Left ventricle myocardium inferior (tissue), 1 donor: Measurements from ENCODE around the gene RNF214. TPM values are rescaled to one million over a fixed set of nuclear protein-coding genes. Genes with fewer than 3 reads are reported as not detected.

Experiments
- DNase-seq: peaks from one replicate; pipeline ENCODE4 v3.0.0-alpha.2; 2020
- H3K27ac ChIP-seq: fragments of 200-600 bp; replicated peaks from 2 replicates; pipeline ENCODE4 v1.8.0; 2021
- H3K27me3 ChIP-seq: fragments of 200-600 bp; 2 replicates; pipeline ENCODE4 v1.8.0; 2021; ENCODE audit warnings: low read depth
- H3K36me3 ChIP-seq: fragments of 200-600 bp; 2 replicates; pipeline ENCODE4 v1.8.0; 2021
- H3K4me1 ChIP-seq: fragments of 200-600 bp; 2 replicates; pipeline ENCODE4 v1.8.0; 2021
- H3K4me3 ChIP-seq: fragments of 200-600 bp; 2 replicates; pipeline ENCODE4 v1.8.0; 2021; ENCODE audit warnings: mild to moderate bottlenecking, moderate library complexity
- H3K9me3 ChIP-seq: fragments of 200-600 bp; replicated peaks from 2 replicates; pipeline ENCODE4 v1.8.0; 2021
- intact Hi-C: fragments of 100-400 bp; cut with micrococcal nuclease; formaldehyde crosslinking; loops from one replicate; pipeline ENCODE4 v1.11.0; 2022
- total RNA-seq: library from RNA; stranded (reverse); fragmentation: NEBNext Ultra II Directional; extraction: Animal tissue kit (Norgen Biotek cat#: 25700); gene quantifications from one replicate; pipeline ENCODE4 v1.2.1, GENCODE V29; 2021
- TF ChIP-seq, protein P1 (sequence below): fragments of 200-600 bp; IDR thresholded peaks from 2 replicates; pipeline ENCODE4 v1.8.0; 2021; ENCODE audit warnings: antibody characterized with exemption, mild to moderate bottlenecking, borderline replicate concordance
- donor health status: DM: no; HTN: yes; CAD: no; lungs with severe emphysema.

Gene RNF214
- total RNA-seq, 1 donor from 2014 or later = 21.1 TPM

DNA sequence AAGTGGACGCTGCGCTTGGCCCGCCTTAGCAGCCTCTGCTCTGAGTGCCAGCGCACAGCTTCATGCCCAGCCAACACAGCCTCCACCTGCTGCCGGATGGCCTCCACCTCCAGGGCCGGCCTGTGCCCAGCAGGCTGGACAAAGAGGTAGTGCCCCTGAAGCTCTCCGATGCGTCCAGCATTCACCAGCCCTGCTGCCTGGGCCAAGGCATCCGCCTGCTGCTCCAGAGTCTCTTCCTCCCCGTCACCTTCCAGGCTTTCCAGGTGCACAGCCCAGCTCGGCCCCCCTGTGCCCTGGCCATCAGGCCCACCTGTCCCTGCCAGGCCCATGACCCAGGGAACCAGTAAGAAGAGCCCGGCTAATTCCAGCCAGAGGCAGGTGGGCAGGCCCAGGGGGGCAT is 3.1 kb upstream of the RNF214 start:
- DNase-seq = no peak
- H3K36me3 ChIP-seq = peaks cover 47% of the 10 kb centered on the region
- TF ChIP-seq, protein P1, sequence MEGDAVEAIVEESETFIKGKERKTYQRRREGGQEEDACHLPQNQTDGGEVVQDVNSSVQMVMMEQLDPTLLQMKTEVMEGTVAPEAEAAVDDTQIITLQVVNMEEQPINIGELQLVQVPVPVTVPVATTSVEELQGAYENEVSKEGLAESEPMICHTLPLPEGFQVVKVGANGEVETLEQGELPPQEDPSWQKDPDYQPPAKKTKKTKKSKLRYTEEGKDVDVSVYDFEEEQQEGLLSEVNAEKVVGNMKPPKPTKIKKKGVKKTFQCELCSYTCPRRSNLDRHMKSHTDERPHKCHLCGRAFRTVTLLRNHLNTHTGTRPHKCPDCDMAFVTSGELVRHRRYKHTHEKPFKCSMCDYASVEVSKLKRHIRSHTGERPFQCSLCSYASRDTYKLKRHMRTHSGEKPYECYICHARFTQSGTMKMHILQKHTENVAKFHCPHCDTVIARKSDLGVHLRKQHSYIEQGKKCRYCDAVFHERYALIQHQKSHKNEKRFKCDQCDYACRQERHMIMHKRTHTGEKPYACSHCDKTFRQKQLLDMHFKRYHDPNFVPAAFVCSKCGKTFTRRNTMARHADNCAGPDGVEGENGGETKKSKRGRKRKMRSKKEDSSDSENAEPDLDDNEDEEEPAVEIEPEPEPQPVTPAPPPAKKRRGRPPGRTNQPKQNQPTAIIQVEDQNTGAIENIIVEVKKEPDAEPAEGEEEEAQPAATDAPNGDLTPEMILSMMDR = no peak
- H3K27me3 ChIP-seq = no peaks in the 10 kb centered on the region
- no peaks in the 10 kb centered on the region for H3K9me3 ChIP-seq
- H3K4me3 ChIP-seq = no peak overlapping the region
- intact Hi-C loops = loop anchor here (5.0 kb wide), 1 partner anchor 437 kb away; the partner anchor contains the start of gene APOA5
- H3K4me1 ChIP-seq = peaks cover 50% of the 10 kb centered on the region
- no peak overlapping the region for H3K27ac ChIP-seq

DNA sequence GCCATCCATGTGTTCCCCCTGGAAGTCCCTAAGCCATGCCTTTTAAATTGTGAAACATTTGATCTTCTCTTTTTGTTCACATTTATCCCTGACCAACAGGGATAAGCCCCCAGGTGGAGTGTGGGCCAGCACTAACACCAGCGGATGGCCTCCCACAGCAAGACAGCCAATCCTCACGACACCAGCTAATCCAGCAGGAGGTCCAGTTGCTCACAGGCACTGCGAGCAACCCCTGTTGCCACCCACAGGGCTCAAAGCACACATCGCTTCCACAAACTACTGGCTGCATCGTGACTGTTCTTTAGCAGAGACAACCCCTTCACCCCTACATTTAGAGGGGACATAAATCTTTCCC is 2.6 kb upstream of the RNF214 start:
- DNase-seq = no peak
- H3K4me3 ChIP-seq = no peak overlapping the region
- no peaks in the 10 kb centered on the region for H3K27me3 ChIP-seq
- no peak overlapping the region for H3K27ac ChIP-seq
- H3K4me1 ChIP-seq = peaks cover 51% of the 10 kb centered on the region
- peaks cover 47% of the 10 kb centered on the region for H3K36me3 ChIP-seq
- no peaks in the 10 kb centered on the region for H3K9me3 ChIP-seq
- TF ChIP-seq, protein P1 = no peak
- intact Hi-C loops = loop anchor here (5.0 kb wide), 1 partner anchor 438 kb away; the partner anchor contains the start of gene APOA5

DNA sequence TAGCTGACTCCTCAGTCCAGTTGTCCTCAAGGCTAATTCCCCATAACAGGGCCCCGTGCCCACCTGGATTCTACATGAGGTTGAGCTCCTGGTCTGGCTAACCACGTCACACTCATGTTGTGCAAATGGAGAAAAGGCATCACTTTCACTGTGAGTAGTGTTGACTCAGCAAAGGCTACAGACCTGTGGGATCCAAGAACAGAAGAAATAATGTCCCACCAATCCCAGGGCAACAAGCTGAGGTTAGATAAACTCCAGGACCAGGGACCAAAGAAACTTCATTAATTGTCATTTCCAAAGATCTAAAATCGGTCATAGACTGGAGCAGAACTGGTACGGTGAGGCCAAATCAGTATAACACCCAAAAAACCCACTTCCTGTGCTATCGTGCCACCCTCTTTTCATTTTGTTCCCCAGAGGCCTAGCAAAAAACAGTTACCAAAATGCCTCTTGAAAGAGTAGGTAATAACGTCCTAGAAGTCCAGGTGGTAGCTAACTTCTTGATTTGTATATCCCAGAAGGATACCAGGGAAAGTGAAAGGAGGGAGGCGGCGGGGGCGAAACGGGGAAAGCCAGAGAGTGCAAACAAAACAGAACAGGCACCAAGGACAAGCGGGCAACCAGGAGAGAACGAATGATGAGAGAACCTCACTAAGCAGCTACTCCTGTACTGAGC is 2.0 kb upstream of the RNF214 start:
- TF ChIP-seq, protein P1 = no peak
- DNase-seq = no peak
- no peaks in the 10 kb centered on the region for H3K9me3 ChIP-seq
- H3K27me3 ChIP-seq = no peaks in the 10 kb centered on the region
- no peak overlapping the region for H3K27ac ChIP-seq
- H3K36me3 ChIP-seq = peaks cover 43% of the 10 kb centered on the region
- intact Hi-C loops = no loop called here
- H3K4me1 ChIP-seq = peaks cover 51% of the 10 kb centered on the region
- H3K4me3 ChIP-seq = peak overlapping the region; percentile 99

DNA sequence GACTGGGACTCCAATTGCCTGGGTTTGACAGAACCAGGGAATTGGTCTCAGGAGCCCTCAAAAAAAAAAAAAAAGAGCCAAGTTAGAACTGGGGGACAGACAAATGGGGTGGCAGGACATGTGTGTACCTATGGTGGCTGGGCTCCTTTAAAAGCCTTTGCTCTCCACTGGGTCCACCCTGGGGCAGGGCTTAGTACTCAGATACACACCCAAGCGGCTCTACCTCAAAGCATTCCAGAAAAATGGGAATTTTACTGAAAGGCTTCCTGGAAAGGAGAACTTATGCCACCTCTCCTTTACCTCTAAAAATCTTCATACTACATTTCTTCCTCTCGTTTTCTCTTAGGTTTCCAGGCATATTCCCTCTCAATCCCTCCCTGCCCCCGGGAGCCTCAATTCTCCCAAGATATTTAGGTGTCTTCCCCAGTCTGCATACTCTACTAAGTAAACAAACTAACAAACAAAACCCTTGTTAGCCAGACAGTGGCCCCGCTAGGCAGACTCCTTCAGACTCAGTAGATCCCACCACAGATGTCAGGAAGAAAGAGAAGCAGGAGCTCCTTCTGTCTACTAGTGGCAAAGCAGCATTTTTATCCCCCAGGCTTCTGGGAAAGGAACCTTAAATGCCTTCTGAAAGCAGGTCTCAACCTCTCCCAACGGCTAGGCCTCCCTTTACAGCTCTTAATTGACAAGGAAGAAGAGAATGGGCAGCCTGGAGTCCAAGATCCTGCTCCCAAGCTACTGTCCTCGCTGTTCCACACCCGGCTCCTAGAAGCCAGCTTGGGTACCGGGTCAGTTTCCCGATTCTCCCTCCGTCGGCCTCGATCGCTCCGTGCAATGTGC is 1.3 kb upstream of the RNF214 start:
- intact Hi-C loops = no loop called here

DNA sequence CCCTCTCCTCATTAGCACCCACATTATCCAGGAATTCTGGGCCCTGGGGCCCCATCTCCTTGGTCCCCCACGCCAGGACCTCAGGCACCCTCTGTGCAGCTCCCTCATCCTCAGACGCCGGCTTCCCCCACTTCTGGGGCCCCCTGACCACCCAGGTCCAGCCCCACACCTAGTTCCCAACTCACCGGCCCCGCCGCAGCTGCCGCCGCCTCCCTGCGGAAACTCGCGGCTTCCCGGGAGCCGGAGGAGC is 704 bp upstream of the RNF214 start, which contains the start of gene PCSK7:
Gene PCSK7, minus strand, starts transcription at position 232 of the 250 bp plus-strand sequence. CDS start 2,229 bp downstream, outside the sequence.
- H3K36me3 ChIP-seq = peaks cover 34% of the 10 kb centered on the region
- H3K27ac ChIP-seq = peak within 1 kb of the TSS; percentile 99
- H3K27me3 ChIP-seq = no peaks in the 10 kb centered on the region
- TF ChIP-seq, protein P1 = no peak
- H3K4me3 ChIP-seq = peak within 1 kb of the TSS; percentile 99
- no peaks in the 10 kb centered on the region for H3K9me3 ChIP-seq
- intact Hi-C loops = no loop called here
- DNase-seq = no peak
- peaks cover 48% of the 10 kb centered on the region for H3K4me1 ChIP-seq

More for the DNA sequence above, 1.3 kb upstream of the RNF214 start:
- H3K9me3 ChIP-seq = no peaks in the 10 kb centered on the region
- DNase-seq = no peak
- peaks cover 37% of the 10 kb centered on the region for H3K36me3 ChIP-seq
- H3K27me3 ChIP-seq = no peaks in the 10 kb centered on the region
- TF ChIP-seq, protein P1 = no peak
- H3K4me1 ChIP-seq = peaks cover 49% of the 10 kb centered on the region
- peak overlapping the region; percentile 99 for H3K4me3 ChIP-seq
- peak overlapping the region; percentile 99 for H3K27ac ChIP-seq
